HepG2 (cell line): ENCODE results near the gene ERVH48-1. TPM values are rescaled to one million over a fixed set of nuclear protein-coding genes. Genes with fewer than 3 reads are reported as not detected.

ENCODE experiments used
- ATAC-seq: fragments of 200-7000 bp; cut with Tn5 transposase; 3 replicates; pipeline ENCODE4 v1.9.1; 2020; ENCODE audit warnings: mild to moderate bottlenecking, moderate library complexity
- BruUV-seq: library from RNA; stranded (reverse); fragments of 400-500 nt; replicated peaks from 2 replicates; lab custom pipeline; 2021; lab: Mats Ljungman, UMichigan
- CTCF ChIA-PET: fragments of 300-600 bp; formaldehyde crosslinking; extraction: SDS; loops from one replicate; lab custom pipeline; 2021; ENCODE audit warnings: low total read pairs, inconsistent platforms, low intra/inter-chr PET ratio; lab: Yijun Ruan, JAX
- POLR2A ChIA-PET: fragments of 350-600 bp; sonication (Branson Sonifier 250); formaldehyde crosslinking; loops from one replicate; lab custom pipeline; 2020; ENCODE audit warnings: antibody characterized with exemption, inconsistent platforms; lab: Yijun Ruan, JAX
- DNase-seq: peaks from one replicate; pipeline ENCODE4 v3.0.0-alpha.2; 2015; ENCODE audit warnings: low spot score
- FAIRE-seq: peaks from 3 replicates; lab custom pipeline; 2011; peaks lifted over from hg19 to GRCh38; lab: Jason Lieb, UNC
- H2AFZ ChIP-seq: one replicate; pipeline ENCODE4 v1.6.1; 2011; ENCODE audit warnings: low read length, inconsistent platforms
- H3K27ac ChIP-seq: fragments of 300-600 bp; 3 replicates; pipeline ENCODE4 v1.8.0; 2011; ENCODE audit warnings: mixed run types, mild to moderate bottlenecking, mixed read lengths, low read length, inconsistent platforms; ENCODE audit not compliant: insufficient read depth; ENCODE audit errors: extremely low read length
- H3K27me3 ChIP-seq, 2 experiments: fragments of 200-600 bp in 1 of 2; 2 replicates in 1 of 2; 3 replicates in 1 of 2; pipeline versions ENCODE4 v1.6.0 to v1.8.0; 2011; ENCODE audit warnings: low read length in 2 of 2, mild to moderate bottlenecking in 2 of 2, moderate library complexity in 2 of 2, inconsistent platforms in 1 of 2; ENCODE audit not compliant: insufficient read depth in 2 of 2, control insufficient read depth in 1 of 2
- H3K36me3 ChIP-seq, 2 experiments: fragments of 200-600 bp in 1 of 2; replicated peaks in 1 of 2; 2 replicates in 1 of 2; 3 replicates in 1 of 2; pipeline versions ENCODE4 v1.5.1 to v1.8.0; 2011; ENCODE audit warnings: low read length in 2 of 2, inconsistent platforms in 1 of 2; ENCODE audit not compliant: insufficient read depth in 2 of 2, control insufficient read depth in 1 of 2
- H3K4me1 ChIP-seq: 2 replicates; pipeline ENCODE4 v1.5.1; 2012; ENCODE audit warnings: low read length, inconsistent platforms; ENCODE audit not compliant: insufficient read depth
- H3K4me2 ChIP-seq: 2 replicates; pipeline ENCODE4 v1.6.0; 2011; ENCODE audit warnings: low read depth, low read length, inconsistent platforms
- H3K4me3 ChIP-seq, 3 experiments: fragments of 200-600 bp in 1 of 3; sonication (generic), shearing (Covaris generic) in 1 of 3; replicated peaks in 1 of 3; 2 replicates each; pipeline ENCODE4 v1.5.1; 2011 to 2016; ENCODE audit warnings: low read length in 3 of 3, inconsistent platforms in 2 of 3, low read depth in 2 of 3, mild to moderate bottlenecking in 2 of 3, control low read depth in 1 of 3, mixed read lengths in 1 of 3; ENCODE audit not compliant: insufficient read depth in 1 of 3
- H3K79me2 ChIP-seq: one replicate; pipeline ENCODE4 v1.6.1; 2011; ENCODE audit warnings: low read length, inconsistent platforms; ENCODE audit not compliant: insufficient read depth
- H3K9ac ChIP-seq: 2 replicates; pipeline ENCODE4 v1.6.0; 2011; ENCODE audit warnings: mild to moderate bottlenecking, low read depth, low read length, inconsistent platforms; ENCODE audit not compliant: insufficient read depth
- H3K9me3 ChIP-seq: 2 replicates; pipeline ENCODE4 v1.5.1; 2012; ENCODE audit warnings: mild to moderate bottlenecking, low read length
- H4K20me1 ChIP-seq: 2 replicates; pipeline ENCODE4 v1.6.0; 2011; ENCODE audit warnings: inconsistent platforms, mild to moderate bottlenecking, low read length, moderate library complexity; ENCODE audit not compliant: insufficient read depth
- CREB1 ChIP-seq, 2 experiments: fragments of 450-650 bp in 1 of 2; IDR thresholded peaks; 2 replicates each; pipeline ENCODE4 v1.6.1; 2016 to 2017; ENCODE audit warnings: control low read depth in 1 of 2, mild to moderate bottlenecking in 1 of 2, missing compliant biosample characterization in 1 of 2, missing genetic modification characterization in 1 of 2
- DR1 ChIP-seq: sonication (generic); formaldehyde crosslinking; IDR thresholded peaks from 2 replicates; pipeline ENCODE4 v1.8.0; 2021; ENCODE audit warnings: mild to moderate bottlenecking, missing genetic modification reagents, inconsistent platforms
- FOSL2 ChIP-seq: sonication (generic); formaldehyde crosslinking; IDR thresholded peaks from 2 replicates; pipeline ENCODE4 v1.4.0; 2020; ENCODE audit warnings: missing genetic modification reagents
- NAIF1 ChIP-seq: sonication (generic); formaldehyde crosslinking; IDR thresholded peaks from 2 replicates; pipeline ENCODE4 v1.5.0; 2020; ENCODE audit warnings: mild to moderate bottlenecking, missing genetic modification reagents, borderline replicate concordance
- YEATS4 ChIP-seq: sonication (generic); formaldehyde crosslinking; IDR thresholded peaks from 2 replicates; pipeline ENCODE4 v1.4.0; 2020; ENCODE audit warnings: missing genetic modification reagents, borderline replicate concordance
- ZNF101 ChIP-seq: sonication (generic); formaldehyde crosslinking; IDR thresholded peaks from 2 replicates; pipeline ENCODE4 v1.4.0; 2020; ENCODE audit warnings: mild to moderate bottlenecking, low read depth, missing genetic modification reagents, borderline replicate concordance
- ZNF20 ChIP-seq: sonication (generic); formaldehyde crosslinking; IDR thresholded peaks from 2 replicates; pipeline ENCODE4 v1.4.0; 2020; ENCODE audit warnings: mild to moderate bottlenecking, moderate library complexity, missing genetic modification reagents
- ZNF546 ChIP-seq: sonication (generic); formaldehyde crosslinking; conservative IDR thresholded peaks from 2 replicates; pipeline ENCODE4 v1.8.1; 2023; ENCODE audit warnings: mild to moderate bottlenecking, missing genetic modification reagents
- ZNF589 ChIP-seq: sonication (generic); formaldehyde crosslinking; conservative IDR thresholded peaks from 2 replicates; pipeline ENCODE4 v1.8.0; 2022; ENCODE audit warnings: mild to moderate bottlenecking, moderate library complexity, missing genetic modification reagents
- WGBS: methylation state at CpG from one replicate; pipeline ENCODE4 v1.1.6; 2017; ENCODE audit warnings: low lambda C conversion rate; 5-methylcytosine and 5-hydroxymethylcytosine counted together
- in situ Hi-C: cut with HindIII; loops from 2 replicates; pipeline ENCODE4 v1.10.0; 2017; ENCODE audit warnings: low pct_unique_long_range_greater_than_20kb; ENCODE audit not compliant: extremely low pct_ligation_motif_present
- intact Hi-C: fragments of 100-400 bp; cut with micrococcal nuclease; formaldehyde crosslinking; loops from one replicate; pipeline ENCODE4 v1.10.0; 2022; ENCODE audit not compliant: unreplicated experiment
- polyA plus RNA-seq, 8 experiments: library from polyadenylated mRNA; depleted of rRNA in 3 of 8; stranded (reverse) in 7 of 8; unstranded in 1 of 8; fragments of >200 nt; fragmentation: Illumina TruSeq in 4 of 8; extraction: Trizol in 4 of 8; gene quantifications; 2 replicates each; pipeline versions ENCODE4 v1.2.1 to v1.2.3, GENCODE V29; 2011 to 2016; ENCODE audit warnings: low read depth in 4 of 8, missing spikeins in 1 of 8, mixed read lengths in 1 of 8; ENCODE audit not compliant: insufficient read depth in 1 of 8
- total RNA-seq, 5 experiments: library from RNA; depleted of rRNA; stranded (reverse); fragments of >200 nt; fragmentation: Illumina TruSeq; extraction: Trizol; gene quantifications; 2 replicates each; pipeline ENCODE4 v1.2.3, GENCODE V29; 2016; ENCODE audit warnings: low read depth in 1 of 5
- TF ChIP-seq, protein P1 (sequence below): IDR thresholded peaks from 2 replicates; pipeline ENCODE4 v1.6.1; 2016; ENCODE audit warnings: missing biosample characterization, missing genetic modification reagents, low read depth
- TF ChIP-seq, protein P2 (sequence below): sonication (generic); formaldehyde crosslinking; IDR thresholded peaks from 2 replicates; pipeline ENCODE4 v1.8.1; 2023; ENCODE audit warnings: mild to moderate bottlenecking, missing genetic modification reagents, borderline replicate concordance

The ERVH48-1 gene
- total and polyA plus RNA-seq, 2 of the 13 experiments (the other 11 are each of a cell fraction or from before 2014, with no cell fraction given) = 1.8 TPM; not detected in 1

DNA sequence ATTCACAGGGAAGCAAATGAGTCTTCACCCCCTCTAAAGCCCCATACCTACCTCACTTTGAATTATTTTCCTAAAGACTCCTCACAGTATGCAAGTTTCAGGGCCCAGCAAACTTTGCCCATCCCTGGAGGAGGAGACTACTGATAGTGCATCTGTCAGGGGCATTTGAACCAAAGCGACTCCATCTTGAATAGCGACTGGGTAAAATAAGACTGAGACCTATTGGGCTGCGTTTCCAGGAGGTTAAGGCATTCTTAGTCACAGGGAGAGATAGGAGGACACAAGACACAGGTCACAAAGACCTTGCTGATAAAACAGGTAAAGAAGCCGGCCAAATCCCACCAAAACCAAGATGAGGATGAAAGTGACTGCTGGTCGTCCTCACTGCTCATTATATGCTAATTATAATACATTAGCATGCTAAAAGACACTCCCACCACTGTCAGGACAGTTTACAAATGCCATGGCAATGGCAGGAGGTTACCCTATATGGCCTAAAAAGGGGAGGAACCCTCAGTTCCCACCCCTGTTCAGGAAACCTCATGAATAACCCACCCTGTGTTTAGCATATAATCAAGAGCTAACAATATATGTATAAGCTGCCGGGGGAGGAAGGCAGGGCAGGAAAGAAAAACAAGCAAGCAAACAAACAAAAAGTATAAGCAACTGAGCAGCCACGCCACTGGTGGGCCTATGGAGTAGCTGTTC lies 45.7 kb upstream of the ERVH48-1 start:
- intact Hi-C loops = loop anchor here (5.0 kb wide), 1 partner anchor 49 kb away; no protein-coding TSS in a partner anchor
- peak overlapping the region; percentile 61 for H3K9ac ChIP-seq
- peak overlapping the region in 2 of 3 experiments; percentile 57 to 60; a peak in 1 of 6 replicates for H3K4me3 ChIP-seq
- H4K20me1 ChIP-seq = no peaks in the 10 kb centered on the region
- no peaks in the 10 kb centered on the region; a peak in 1 of 5 replicates for H3K27me3 ChIP-seq
- ChIA-PET POLR2A (interaction anchor here (0.6 to 1.4 kb wide), 3 partner anchors 13 to 79 kb away, joined by 5 to 10 read pairs (median 5); partner anchors contain the start of gene NDUFV3), CTCF (no interaction called here)
- no peak for ATAC-seq
- no peaks in the 10 kb centered on the region for H3K9me3 ChIP-seq
- no peaks in the 10 kb centered on the region for H3K36me3 ChIP-seq
- H3K79me2 ChIP-seq = peaks cover 8% of the 10 kb centered on the region
- no peak overlapping the region for H2AFZ ChIP-seq
- H3K4me1 ChIP-seq = peaks cover 43% of the 10 kb centered on the region
- no peak overlapping the region for H3K27ac ChIP-seq
- BruUV-seq = TSS peak; percentile 35
- TF ChIP-seq DR1 = no peak
- no peak for TF ChIP-seq ZNF546 (CRISPR knock-in tag)
- no peak for TF ChIP-seq ZNF589 (CRISPR knock-in tag)
- no peak for TF ChIP-seq CREB1 (IDR thresholded peaks at IDR 0.05)
- TF ChIP-seq CREB1 (CRISPR knock-in tag; IDR thresholded peaks at IDR 0.05) = no peak
- TF ChIP-seq, protein P1, sequence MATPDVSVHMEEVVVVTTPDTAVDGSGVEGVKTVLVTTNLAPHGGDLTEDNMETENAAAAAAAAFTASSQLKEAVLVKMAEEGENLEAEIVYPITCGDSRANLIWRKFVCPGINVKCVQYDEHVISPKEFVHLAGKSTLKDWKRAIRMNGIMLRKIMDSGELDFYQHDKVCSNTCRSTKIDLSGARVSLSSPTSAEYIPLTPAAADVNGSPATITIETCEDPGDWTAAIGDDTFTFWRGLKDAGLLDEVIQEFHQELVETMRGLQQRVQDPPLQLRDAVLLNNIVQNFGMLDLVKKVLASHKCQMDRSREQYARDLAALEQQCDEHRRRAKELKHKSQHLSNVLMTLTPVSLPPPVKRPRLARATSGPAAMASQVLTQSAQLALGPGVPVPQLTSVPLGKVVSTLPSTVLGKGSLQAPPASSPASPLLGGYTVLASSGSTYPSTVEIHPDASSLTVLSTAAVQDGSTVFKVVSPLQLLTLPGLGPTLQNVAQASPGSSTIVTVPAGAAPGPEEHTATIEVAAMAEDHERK (CRISPR knock-in tag) = no peak
- TF ChIP-seq, protein P2, sequence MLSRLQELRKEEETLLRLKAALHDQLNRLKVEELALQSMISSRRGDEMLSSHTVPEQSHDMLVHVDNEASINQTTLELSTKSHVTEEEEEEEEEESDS (CRISPR knock-in tag) = no peak
- no peak for TF ChIP-seq YEATS4 (CRISPR knock-in tag)
- no peak for TF ChIP-seq NAIF1 (CRISPR knock-in tag)
- TF ChIP-seq FOSL2 (CRISPR knock-in tag) = no peak
- TF ChIP-seq ZNF20 (CRISPR knock-in tag) = no peak
- no peak for TF ChIP-seq ZNF101 (CRISPR knock-in tag)
- TF ChIP-seq, all 625 proteins: peak for 0
- WGBS = 59% methylated on average over 7 of the region's 7 CpGs
- H3K4me2 ChIP-seq = peak overlapping the region; percentile 86
- in situ Hi-C loops = no loop called here
- DNase-seq (no peak), FAIRE-seq (no peak)
